ENCODE data around the gene FXR2. TPM values are rescaled to one million over a fixed set of nuclear protein-coding genes. Genes with fewer than 3 reads are reported as not detected.

Gene FXR2
- total and polyA plus RNA-seq, 9 of the 15 experiments (the other 6 are each of a cell fraction or from before 2014, with no cell fraction given): 2.0 to 49.3 (median 24.5) TPM

DNA sequence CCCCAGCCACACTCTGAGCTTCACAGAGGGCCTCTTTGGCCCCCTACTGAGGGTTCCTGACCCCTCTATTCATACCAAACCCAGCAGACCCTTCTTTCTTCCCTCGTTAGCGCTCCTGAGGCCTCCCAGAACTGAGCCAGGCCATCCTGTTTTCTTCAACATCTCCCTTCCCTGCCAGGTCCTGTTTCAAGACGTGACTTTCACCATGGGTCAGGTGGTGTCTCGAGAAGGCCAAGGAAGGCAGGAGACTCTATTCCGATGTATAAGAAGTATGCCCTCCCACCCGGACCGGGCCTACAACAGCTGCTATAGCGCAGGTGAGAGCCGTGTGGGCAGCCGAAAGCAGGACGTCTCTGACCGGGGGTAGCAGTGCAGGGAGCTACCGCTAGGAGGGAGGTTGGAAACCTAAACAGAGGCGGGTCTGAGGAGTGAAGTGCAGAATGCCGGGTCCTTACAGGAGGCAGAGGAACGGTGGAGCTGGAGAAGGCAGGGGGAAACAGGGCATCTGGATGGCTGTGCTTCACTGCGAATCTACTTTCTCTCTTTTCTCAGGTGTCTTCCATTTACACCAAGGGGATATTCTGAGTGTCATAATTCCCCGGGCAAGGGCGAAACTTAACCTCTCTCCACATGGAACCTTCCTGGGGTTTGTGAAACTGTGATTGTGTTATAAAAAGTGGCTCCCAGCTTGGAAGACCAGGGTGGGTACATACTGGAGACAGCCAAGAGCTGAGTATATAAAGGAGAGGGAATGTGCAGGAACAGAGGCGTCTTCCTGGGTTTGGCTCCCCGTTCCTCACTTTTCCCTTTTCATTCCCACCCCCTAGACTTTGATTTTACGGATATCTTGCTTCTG lies 54.3 kb downstream of the FXR2 start:
- Histone ChIP-seq H3K27ac (ENCODE audit: extremely low read depth, low read depth, low read length) (peak overlapping the region; percentile 16; the same call in 1 of the 3 replicates), H3K9me3 (replicated peaks; ENCODE audit: control insufficient read depth, insufficient read depth, low read depth, low read length) (no peaks in the 10 kb centered on the region), H3K4me2 (ENCODE audit: insufficient read depth, low read length) (peak overlapping the region; percentile 98), H3K9me1 (ENCODE audit: control insufficient read depth, insufficient read depth, low read length) (no peaks in the 10 kb centered on the region), H2AFZ (ENCODE audit: low read depth, low read length) (peak overlapping the region; percentile 51), H3K36me3 (ENCODE audit: control insufficient read depth, insufficient read depth, low read length) (peaks cover 25% of the 10 kb centered on the region; the same call in 2 of the 3 replicates), H3K27me3 (ENCODE audit: control insufficient read depth in 2 of 2, insufficient read depth in 2 of 2, low read length in 2 of 2) (no peaks in the 10 kb centered on the region), H4K20me1 (replicated peaks; ENCODE audit: control insufficient read depth, insufficient read depth, low read length) (no peaks in the 10 kb centered on the region), H3K79me2 (ENCODE audit: control insufficient read depth, insufficient read depth, low read length) (peaks cover 33% of the 10 kb centered on the region), H3K9ac (ENCODE audit: insufficient read depth in 1 of 2, low read depth in 2 of 2, low read length in 2 of 2) (peak overlapping the region; percentile 85 to 95), H3K4me3 (peak overlapping the region; percentile 76; the same call in 1 of the 2 replicates), H3K4me1 (replicated peaks in 1 of 2; ENCODE audit: control insufficient read depth in 2 of 2, insufficient read depth in 2 of 2, low read length in 2 of 2) (peaks cover 10 to 52% of the 10 kb centered on the region in 2 experiments; a peak in 4 of 5 replicates)
- intact Hi-C loops (cut with micrococcal nuclease) (loop anchor here (1.0 to 5.0 kb wide), 3 partner anchors 46 to 203 kb away; partner anchors contain the start of genes POLR2A and TMEM95), in situ Hi-C loops (cut with MboI) (loop anchor here (25.0 kb wide), 1 partner anchor 523 kb away; the partner anchor contains the start of genes SLC16A11 and SLC16A13)
- peak; percentile 51 to 75 (median 59) for DNase-seq (ENCODE audit: extremely low read depth in 1 of 4, low spot score in 3 of 4)
- ChIA-PET CTCF (ENCODE audit: low intra/inter-chr PET ratio) (interaction anchor here (0.6 to 2.3 kb wide), 4 partner anchors 34 to 236 kb away, joined by 3 to 16 read pairs (median 6); no protein-coding TSS in a partner anchor), POLR2A (interaction anchor here (0.5 to 1.5 kb wide), 16 partner anchors 10 to 230 kb away, joined by 3 to 9 read pairs (median 4); partner anchors contain the start of genes CD68, TP53 and WRAP53)
- WGBS (ENCODE audit: insufficient coverage, low coverage, missing lambda C conversion rate): 25% methylated on average over 18 of the region's 22 CpGs
- BruUV-seq (replicated peaks): no TSS peak
- TF ChIP-seq ZFX (CRISPR knock-in tag; IDR thresholded peaks at IDR 0.05) (peak; percentile 59), CTCF (IDR thresholded peaks at IDR 0.05 in 2 of 3, conservative IDR thresholded peaks at IDR 0.05 in 1 of 3; ENCODE audit: insufficient read depth in 2 of 3, low read depth in 1 of 3, low read length in 3 of 3) (peak; percentile 66 to 73 (median 72)), KAT7 (CRISPR knock-in tag; IDR thresholded peaks at IDR 0.05; ENCODE audit: borderline replicate concordance) (peak; percentile 57; the same call in 1 of the 2 replicates), TFAP4 (CRISPR knock-in tag; IDR thresholded peaks at IDR 0.05; ENCODE audit: borderline replicate concordance) (peak; percentile 29; the same call in 1 of the 2 replicates), AFF1 (IDR thresholded peaks at IDR 0.05; ENCODE audit: low read depth in 1 of 2, partially characterized antibody in 2 of 2) (peak in 1 of 2 experiments; percentile 25)
- TF ChIP-seq, protein P1, sequence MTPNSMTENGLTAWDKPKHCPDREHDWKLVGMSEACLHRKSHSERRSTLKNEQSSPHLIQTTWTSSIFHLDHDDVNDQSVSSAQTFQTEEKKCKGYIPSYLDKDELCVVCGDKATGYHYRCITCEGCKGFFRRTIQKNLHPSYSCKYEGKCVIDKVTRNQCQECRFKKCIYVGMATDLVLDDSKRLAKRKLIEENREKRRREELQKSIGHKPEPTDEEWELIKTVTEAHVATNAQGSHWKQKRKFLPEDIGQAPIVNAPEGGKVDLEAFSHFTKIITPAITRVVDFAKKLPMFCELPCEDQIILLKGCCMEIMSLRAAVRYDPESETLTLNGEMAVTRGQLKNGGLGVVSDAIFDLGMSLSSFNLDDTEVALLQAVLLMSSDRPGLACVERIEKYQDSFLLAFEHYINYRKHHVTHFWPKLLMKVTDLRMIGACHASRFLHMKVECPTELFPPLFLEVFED (CRISPR knock-in tag; conservative IDR thresholded peaks at IDR 0.05): no peak
- peak; percentile 69 for FAIRE-seq
- peak; percentile 82 for ATAC-seq

All from K562 (cell line).